Stimulated activated CD8-positive, alpha-beta memory T cell treated with anti-CD3 and anti-CD28 coated beads, Interleukin-7, amount 100 ng/mL, for 1 hour (primary cell): Measurements from ENCODE around the gene GNLY.

ENCODE experiments used
- DNase-seq, 2 donors: peaks; one replicate each; pipeline ENCODE4 v3.0.0-alpha.2; 2020; ENCODE audit warnings: low read depth in 2 of 2

GNLY gene

GRCh38 chr2:85682378-85682777 lies 11.8 kb upstream of the GNLY start:
- no peak for DNase-seq

- DNase-seq, result no peak
Measured at GRCh38 chr2:85684380-85684779, 9.8 kb upstream of the GNLY start.

- DNase-seq, result no peak
Measured at GRCh38 chr2:85684806-85685205, 9.4 kb upstream of the GNLY start.

GRCh38 chr2:85690932-85691331 lies 3.2 kb upstream of the GNLY start:
- DNase-seq, result no peak

GRCh38 chr2:85692039-85692645 lies 2.0 kb upstream of the GNLY start:
- DNase-seq, result no peak

GRCh38 chr2:85695121-85695520 lies 963 bp downstream of the GNLY start:
- DNase-seq, result no peak

GRCh38 chr2:85695691-85696668 lies 1.8 kb downstream of the GNLY start:
- no peak for DNase-seq

GRCh38 chr2:85697096-85697495 lies 2.9 kb downstream of the GNLY start:
- no peak for DNase-seq

- DNase-seq, result no peak
Measured at GRCh38 chr2:85697716-85698115, 3.6 kb downstream of the GNLY start.

GRCh38 chr2:85698184-85698879 lies 4.2 kb downstream of the GNLY start:
- DNase-seq, result no peak

- DNase-seq, result no peak
Measured at GRCh38 chr2:85698880-85699254, 4.7 kb downstream of the GNLY start.

- no peak for DNase-seq
Measured at GRCh38 chr2:85699325-85699724, 5.2 kb downstream of the GNLY start.

- DNase-seq, result no peak
Measured at GRCh38 chr2:85702172-85702571, 8.0 kb downstream of the GNLY start.

GRCh38 chr2:85702800-85703199 lies 8.6 kb downstream of the GNLY start:
- no peak for DNase-seq

- DNase-seq, result no peak
Measured at GRCh38 chr2:85703329-85703728, 9.2 kb downstream of the GNLY start.

- no peak for DNase-seq
Measured at GRCh38 chr2:85704038-85704437, 9.9 kb downstream of the GNLY start.

- DNase-seq, result peak in 1 of 2 donors; percentile 20
Measured at GRCh38 chr2:85704800-85705679, 10.9 kb downstream of the GNLY start.

- no peak for DNase-seq
Measured at GRCh38 chr2:85705680-85706039, 11.5 kb downstream of the GNLY start.

- no peak for DNase-seq
Measured at GRCh38 chr2:85706063-85706462, 11.9 kb downstream of the GNLY start.

GRCh38 chr2:85706599-85707296 lies 12.6 kb downstream of the GNLY start:
- no peak for DNase-seq

- peak; percentile 25 to 27 for DNase-seq
Measured at GRCh38 chr2:85707304-85707703, 13.1 kb downstream of the GNLY start.
